ENCODE data around the gene ARHGAP31.

GRCh38 chr3:119326976-119327375 is 32.8 kb downstream of the ARHGAP31 start:
- TF ChIP-seq POLR2A (IDR thresholded peaks at IDR 0.05) (no peak), CTCF (IDR thresholded peaks at IDR 0.05) (no peak)
